ENCODE results near the gene HSD3B2.

The HSD3B2 gene

DNA sequence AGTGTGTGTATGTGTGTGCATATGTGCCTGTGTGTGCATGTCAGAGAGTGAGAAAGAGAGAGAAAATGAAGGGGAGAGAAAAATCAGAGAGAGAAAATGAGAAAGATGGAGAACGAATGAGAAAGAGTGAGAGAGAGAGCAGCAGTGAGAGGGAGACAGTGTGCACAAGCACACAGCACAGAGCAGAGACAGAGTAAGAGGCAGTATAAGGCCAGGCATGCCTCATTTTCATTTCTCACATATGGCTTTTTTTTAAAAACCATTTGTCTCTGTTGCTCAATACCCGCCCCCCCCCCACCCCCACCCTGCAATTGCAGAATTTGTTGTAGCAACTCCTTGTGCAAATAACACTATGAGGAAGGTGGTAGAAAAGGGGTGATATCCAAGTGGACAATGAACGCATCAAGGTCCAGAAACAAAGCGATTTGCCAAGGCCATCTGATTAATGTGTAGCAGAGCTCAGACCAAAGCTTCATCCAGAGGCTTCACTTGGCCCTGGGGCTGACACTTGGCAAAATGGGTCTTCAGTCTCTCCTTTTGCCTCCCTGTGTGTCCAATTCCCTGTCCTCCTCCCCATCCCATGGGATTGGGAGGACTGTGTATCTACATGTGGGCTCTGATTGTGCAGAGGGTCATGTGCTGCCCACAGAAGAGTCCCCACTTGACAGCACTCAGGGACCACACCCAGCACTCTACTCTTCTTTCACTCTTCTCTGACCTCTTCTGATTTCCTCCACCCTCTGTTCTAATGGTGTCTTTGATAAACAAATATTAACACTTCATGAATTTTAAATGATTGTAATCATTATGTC is 53.1 kb downstream of the HSD3B2 start:
- in situ Hi-C loops (cut with MboI; ENCODE audit: low sequenced_read_pairs, unreplicated experiment): loop anchor here (25.0 kb wide), 1 partner anchor 181 kb away; no protein-coding TSS in a partner anchor
- no peak for DNase-seq (ENCODE audit: low spot score)
- TF ChIP-seq, protein P1, sequence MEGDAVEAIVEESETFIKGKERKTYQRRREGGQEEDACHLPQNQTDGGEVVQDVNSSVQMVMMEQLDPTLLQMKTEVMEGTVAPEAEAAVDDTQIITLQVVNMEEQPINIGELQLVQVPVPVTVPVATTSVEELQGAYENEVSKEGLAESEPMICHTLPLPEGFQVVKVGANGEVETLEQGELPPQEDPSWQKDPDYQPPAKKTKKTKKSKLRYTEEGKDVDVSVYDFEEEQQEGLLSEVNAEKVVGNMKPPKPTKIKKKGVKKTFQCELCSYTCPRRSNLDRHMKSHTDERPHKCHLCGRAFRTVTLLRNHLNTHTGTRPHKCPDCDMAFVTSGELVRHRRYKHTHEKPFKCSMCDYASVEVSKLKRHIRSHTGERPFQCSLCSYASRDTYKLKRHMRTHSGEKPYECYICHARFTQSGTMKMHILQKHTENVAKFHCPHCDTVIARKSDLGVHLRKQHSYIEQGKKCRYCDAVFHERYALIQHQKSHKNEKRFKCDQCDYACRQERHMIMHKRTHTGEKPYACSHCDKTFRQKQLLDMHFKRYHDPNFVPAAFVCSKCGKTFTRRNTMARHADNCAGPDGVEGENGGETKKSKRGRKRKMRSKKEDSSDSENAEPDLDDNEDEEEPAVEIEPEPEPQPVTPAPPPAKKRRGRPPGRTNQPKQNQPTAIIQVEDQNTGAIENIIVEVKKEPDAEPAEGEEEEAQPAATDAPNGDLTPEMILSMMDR (IDR thresholded peaks at IDR 0.05; ENCODE audit: borderline replicate concordance, control extremely low read depth, extremely low read depth, insufficient read depth, missing control alignments): no peak

GRCh38 chr1:119469741-119470140 is 54.8 kb downstream of the HSD3B2 start:
- no peak for DNase-seq (ENCODE audit: low spot score)
- in situ Hi-C loops (cut with MboI; ENCODE audit: low sequenced_read_pairs, unreplicated experiment): loop anchor here (25.0 kb wide), 1 partner anchor 182 kb away; no protein-coding TSS in a partner anchor

DNA sequence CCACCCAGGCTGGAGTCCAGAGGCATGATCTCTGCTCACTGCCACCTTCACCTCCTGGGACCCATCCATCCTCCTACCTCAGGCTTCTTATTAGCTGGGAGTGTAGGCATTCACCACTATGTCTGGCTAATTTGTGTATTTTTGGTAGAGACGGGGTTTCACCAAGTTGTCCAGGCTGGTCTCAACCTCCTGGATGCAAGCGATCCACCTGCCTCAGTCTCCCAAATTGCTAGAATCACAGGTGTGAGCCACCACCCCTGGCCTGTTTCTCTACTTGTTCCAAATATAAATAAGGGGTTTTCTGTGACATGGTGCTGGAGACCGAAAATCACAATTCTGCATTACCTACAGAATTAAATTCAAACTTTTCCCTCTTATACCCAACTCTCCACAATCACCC is 55.4 kb downstream of the HSD3B2 start:
- TF ChIP-seq, protein P1 (IDR thresholded peaks at IDR 0.05; ENCODE audit: borderline replicate concordance, control extremely low read depth, extremely low read depth, insufficient read depth, missing control alignments): no peak
- DNase-seq (ENCODE audit: low spot score): no peak
- in situ Hi-C loops (cut with MboI; ENCODE audit: low sequenced_read_pairs, unreplicated experiment): loop anchor here (25.0 kb wide), 1 partner anchor 183 kb away; no protein-coding TSS in a partner anchor

More at GRCh38 chr1:119469741-119470140, 54.8 kb downstream of the HSD3B2 start:
- TF ChIP-seq, protein P1 (IDR thresholded peaks at IDR 0.05; ENCODE audit: borderline replicate concordance, control extremely low read depth, extremely low read depth, insufficient read depth, missing control alignments): no peak

- DNase-seq (ENCODE audit: low spot score): no peak
- in situ Hi-C loops (cut with MboI; ENCODE audit: low sequenced_read_pairs, unreplicated experiment): loop anchor here (25.0 kb wide), 1 partner anchor 184 kb away; no protein-coding TSS in a partner anchor
- TF ChIP-seq, protein P1 (IDR thresholded peaks at IDR 0.05; ENCODE audit: borderline replicate concordance, control extremely low read depth, extremely low read depth, insufficient read depth, missing control alignments): no peak
These were observed 56.0 kb downstream of the HSD3B2 start for GRCh38 chr1:119470958-119471357.

DNA sequence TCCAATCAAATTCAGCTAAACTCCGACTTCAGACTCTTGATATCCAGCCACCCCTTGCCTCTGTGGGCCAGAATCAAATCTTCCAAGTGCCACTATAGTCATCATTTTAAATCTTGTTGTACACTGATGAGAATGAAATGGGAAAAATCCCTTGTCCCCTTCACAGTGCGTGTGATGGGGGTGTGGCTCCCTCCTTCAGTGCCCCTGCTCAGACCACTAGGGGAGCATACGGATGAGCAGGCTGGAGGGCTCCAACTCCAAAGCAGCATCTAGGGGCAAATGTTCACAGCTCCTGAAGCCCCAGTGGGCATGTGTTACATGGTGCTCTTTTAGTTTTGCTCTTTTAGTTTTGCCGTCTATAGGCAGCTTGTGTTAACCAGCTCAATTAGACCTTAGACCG is 56.6 kb downstream of the HSD3B2 start:
- DNase-seq (ENCODE audit: low spot score): no peak
- in situ Hi-C loops (cut with MboI; ENCODE audit: low sequenced_read_pairs, unreplicated experiment): loop anchor here (25.0 kb wide), 1 partner anchor 184 kb away; no protein-coding TSS in a partner anchor
- TF ChIP-seq, protein P1 (IDR thresholded peaks at IDR 0.05; ENCODE audit: borderline replicate concordance, control extremely low read depth, extremely low read depth, insufficient read depth, missing control alignments): no peak

- DNase-seq (ENCODE audit: low spot score): no peak
- TF ChIP-seq, protein P1 (IDR thresholded peaks at IDR 0.05; ENCODE audit: borderline replicate concordance, control extremely low read depth, extremely low read depth, insufficient read depth, missing control alignments): no peak
These were observed 57.3 kb downstream of the HSD3B2 start for GRCh38 chr1:119472080-119472818.

More at GRCh38 chr1:119472080-119472818, 57.3 kb downstream of the HSD3B2 start:
- in situ Hi-C loops (cut with MboI; ENCODE audit: low sequenced_read_pairs, unreplicated experiment): loop anchor here (25.0 kb wide), 1 partner anchor 185 kb away; no protein-coding TSS in a partner anchor

Data from GM13976 (cell line).